ENCODE measurements around the gene LIPT2.

DNA sequence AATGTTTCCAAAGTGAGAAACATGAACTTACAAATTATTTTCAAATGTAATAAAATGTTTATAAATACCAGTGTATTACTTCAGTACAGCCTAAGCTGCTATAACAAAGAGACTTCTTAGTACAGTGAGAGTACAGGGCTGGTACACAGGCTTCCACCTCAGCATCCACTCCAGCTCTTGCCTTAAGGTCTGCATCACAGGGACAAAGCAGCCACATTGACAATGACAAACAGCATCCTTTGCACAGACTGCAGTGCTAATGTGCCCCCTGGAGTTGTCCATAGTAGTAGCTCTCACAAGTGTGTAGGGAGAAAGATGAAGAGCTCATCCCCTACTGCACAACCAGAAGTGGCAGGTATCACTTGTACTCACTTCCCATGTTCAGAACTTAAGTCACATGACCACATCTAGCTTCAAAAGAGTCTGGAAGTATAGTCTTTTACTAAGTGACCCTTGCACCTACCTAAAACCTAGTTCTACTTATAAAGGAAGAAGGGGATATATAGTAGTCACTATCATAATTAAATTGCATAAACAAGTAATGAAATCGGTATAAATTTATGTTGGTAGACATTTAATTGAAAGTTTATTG lies 10.7 kb upstream of the LIPT2 start:
- TF ChIP-seq, protein P1, sequence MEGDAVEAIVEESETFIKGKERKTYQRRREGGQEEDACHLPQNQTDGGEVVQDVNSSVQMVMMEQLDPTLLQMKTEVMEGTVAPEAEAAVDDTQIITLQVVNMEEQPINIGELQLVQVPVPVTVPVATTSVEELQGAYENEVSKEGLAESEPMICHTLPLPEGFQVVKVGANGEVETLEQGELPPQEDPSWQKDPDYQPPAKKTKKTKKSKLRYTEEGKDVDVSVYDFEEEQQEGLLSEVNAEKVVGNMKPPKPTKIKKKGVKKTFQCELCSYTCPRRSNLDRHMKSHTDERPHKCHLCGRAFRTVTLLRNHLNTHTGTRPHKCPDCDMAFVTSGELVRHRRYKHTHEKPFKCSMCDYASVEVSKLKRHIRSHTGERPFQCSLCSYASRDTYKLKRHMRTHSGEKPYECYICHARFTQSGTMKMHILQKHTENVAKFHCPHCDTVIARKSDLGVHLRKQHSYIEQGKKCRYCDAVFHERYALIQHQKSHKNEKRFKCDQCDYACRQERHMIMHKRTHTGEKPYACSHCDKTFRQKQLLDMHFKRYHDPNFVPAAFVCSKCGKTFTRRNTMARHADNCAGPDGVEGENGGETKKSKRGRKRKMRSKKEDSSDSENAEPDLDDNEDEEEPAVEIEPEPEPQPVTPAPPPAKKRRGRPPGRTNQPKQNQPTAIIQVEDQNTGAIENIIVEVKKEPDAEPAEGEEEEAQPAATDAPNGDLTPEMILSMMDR (IDR thresholded peaks at IDR 0.05): no peak
- no peak for TF ChIP-seq POLR2A (IDR thresholded peaks at IDR 0.05)
